ENCODE measurements around the gene DCAF8L2. TPM values are rescaled to one million over a fixed set of nuclear protein-coding genes. Genes with fewer than 3 reads are reported as not detected.

Gene DCAF8L2
- total RNA-seq, 1 experiment from 2014 or later, result not detected

DNA sequence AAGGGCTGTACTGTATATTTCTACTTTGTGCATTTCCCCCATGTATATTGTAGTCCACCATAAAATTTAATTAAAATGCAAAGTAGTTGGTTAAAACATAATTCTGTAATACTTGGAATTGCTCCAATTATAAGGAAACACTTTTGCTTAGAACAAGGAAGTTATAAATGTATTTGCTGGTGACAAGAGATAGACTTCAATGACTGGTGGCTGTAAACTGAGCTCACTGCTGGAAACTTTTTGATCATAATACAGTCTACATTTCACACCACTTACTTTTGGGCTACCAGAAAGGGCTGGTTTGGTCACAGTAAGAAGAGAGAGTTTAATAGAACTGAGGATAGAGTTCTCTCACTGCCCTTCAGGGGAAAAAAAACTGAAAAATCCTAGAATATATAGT, 32.7 kb downstream of the DCAF8L2 start:
- Histone ChIP-seq H3K4me2 (ENCODE audit: low read length) (no peak overlapping the region), H3F3A (ENCODE audit: low read length, unreplicated experiment) (no peaks in the 10 kb centered on the region), H3K27ac (ENCODE audit: low read length) (no peak overlapping the region), H3K4me1 (ENCODE audit: insufficient read depth, low read length) (no peaks in the 10 kb centered on the region), H3K9me2 (replicated peaks; ENCODE audit: low read length) (no peaks in the 10 kb centered on the region), H3K4me3 (ENCODE audit: low read length) (no peak overlapping the region), H3K36me3 (ENCODE audit: low read depth, low read length) (no peaks in the 10 kb centered on the region), H3K79me2 (ENCODE audit: low read length) (no peaks in the 10 kb centered on the region), H4K20me1 (ENCODE audit: low read length) (no peaks in the 10 kb centered on the region), H2AFZ (ENCODE audit: low read length) (no peak overlapping the region), H3K9ac (ENCODE audit: low read length) (no peak overlapping the region), H3K27me3 (ENCODE audit: low read length) (no peaks in the 10 kb centered on the region), H3K9me3 (ENCODE audit: low read length) (no peaks in the 10 kb centered on the region)
- TF ChIP-seq, protein P1, sequence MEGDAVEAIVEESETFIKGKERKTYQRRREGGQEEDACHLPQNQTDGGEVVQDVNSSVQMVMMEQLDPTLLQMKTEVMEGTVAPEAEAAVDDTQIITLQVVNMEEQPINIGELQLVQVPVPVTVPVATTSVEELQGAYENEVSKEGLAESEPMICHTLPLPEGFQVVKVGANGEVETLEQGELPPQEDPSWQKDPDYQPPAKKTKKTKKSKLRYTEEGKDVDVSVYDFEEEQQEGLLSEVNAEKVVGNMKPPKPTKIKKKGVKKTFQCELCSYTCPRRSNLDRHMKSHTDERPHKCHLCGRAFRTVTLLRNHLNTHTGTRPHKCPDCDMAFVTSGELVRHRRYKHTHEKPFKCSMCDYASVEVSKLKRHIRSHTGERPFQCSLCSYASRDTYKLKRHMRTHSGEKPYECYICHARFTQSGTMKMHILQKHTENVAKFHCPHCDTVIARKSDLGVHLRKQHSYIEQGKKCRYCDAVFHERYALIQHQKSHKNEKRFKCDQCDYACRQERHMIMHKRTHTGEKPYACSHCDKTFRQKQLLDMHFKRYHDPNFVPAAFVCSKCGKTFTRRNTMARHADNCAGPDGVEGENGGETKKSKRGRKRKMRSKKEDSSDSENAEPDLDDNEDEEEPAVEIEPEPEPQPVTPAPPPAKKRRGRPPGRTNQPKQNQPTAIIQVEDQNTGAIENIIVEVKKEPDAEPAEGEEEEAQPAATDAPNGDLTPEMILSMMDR (conservative IDR thresholded peaks at IDR 0.05; ENCODE audit: low read depth, low read length), result no peak
- TF ChIP-seq EZH2 (IDR thresholded peaks at IDR 0.05; ENCODE audit: low read length, unreplicated experiment) (no peak), EZH2phosphoT487 (IDR thresholded peaks at IDR 0.05; ENCODE audit: borderline replicate concordance, low read length) (no peak)
- intact Hi-C loops (cut with micrococcal nuclease), result no loop called here
- POLR2A ChIA-PET (ENCODE audit: unreplicated experiment), result no interaction called here
- DNase-seq (no peak), ATAC-seq (no peak)
- CTCF ChIA-PET, result no interaction called here
- no TSS peak for BruUV-seq (replicated peaks)

DNA sequence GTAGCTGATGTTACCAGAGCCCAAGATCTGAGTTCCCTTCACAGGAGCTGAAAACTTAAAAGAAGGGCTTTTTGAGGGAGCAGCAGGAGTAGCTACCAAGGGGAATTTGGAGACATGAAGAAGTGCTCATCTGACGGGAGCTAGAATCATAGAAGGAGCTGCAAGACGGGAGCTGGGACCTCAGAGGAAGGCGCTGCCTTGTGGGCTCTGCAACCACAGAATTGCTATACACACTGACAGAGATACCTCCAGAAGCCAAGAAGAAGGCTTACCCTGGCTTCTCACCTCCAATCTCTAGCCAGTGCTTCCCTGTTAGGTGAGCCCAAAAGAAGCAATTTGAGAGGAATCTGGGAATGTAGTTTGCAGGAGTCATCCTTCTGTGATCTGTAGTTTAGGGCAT, 35.9 kb downstream of the DCAF8L2 start:
- H2AFZ ChIP-seq (ENCODE audit: low read length), result no peak overlapping the region
- no peaks in the 10 kb centered on the region for H3F3A ChIP-seq (ENCODE audit: low read length, unreplicated experiment)
- TF ChIP-seq EZH2phosphoT487 (IDR thresholded peaks at IDR 0.05; ENCODE audit: borderline replicate concordance, low read length), result no peak
- TF ChIP-seq, protein P1 (conservative IDR thresholded peaks at IDR 0.05; ENCODE audit: low read depth, low read length), result no peak
- no peak for TF ChIP-seq EZH2 (IDR thresholded peaks at IDR 0.05; ENCODE audit: low read length, unreplicated experiment)
- H3K79me2 ChIP-seq (ENCODE audit: low read length), result no peaks in the 10 kb centered on the region
- H3K4me3 ChIP-seq (ENCODE audit: low read length), result no peak overlapping the region
- no peaks in the 10 kb centered on the region for H3K27me3 ChIP-seq (ENCODE audit: low read length)
- BruUV-seq (replicated peaks), result no TSS peak
- CTCF ChIA-PET, result no interaction called here
- H3K36me3 ChIP-seq (ENCODE audit: low read depth, low read length), result no peaks in the 10 kb centered on the region
- intact Hi-C loops (cut with micrococcal nuclease), result no loop called here
- no peaks in the 10 kb centered on the region for H3K9me2 ChIP-seq (replicated peaks; ENCODE audit: low read length)
- no peaks in the 10 kb centered on the region for H3K9me3 ChIP-seq (ENCODE audit: low read length)
- no peak overlapping the region for H3K9ac ChIP-seq (ENCODE audit: low read length)
- ATAC-seq (no peak), DNase-seq (no peak)
- no peaks in the 10 kb centered on the region for H3K4me1 ChIP-seq (ENCODE audit: insufficient read depth, low read length)
- H4K20me1 ChIP-seq (ENCODE audit: low read length), result no peaks in the 10 kb centered on the region
- POLR2A ChIA-PET (ENCODE audit: unreplicated experiment), result no interaction called here
- no peak overlapping the region for H3K4me2 ChIP-seq (ENCODE audit: low read length)
- H3K27ac ChIP-seq (ENCODE audit: low read length), result no peak overlapping the region

DNA sequence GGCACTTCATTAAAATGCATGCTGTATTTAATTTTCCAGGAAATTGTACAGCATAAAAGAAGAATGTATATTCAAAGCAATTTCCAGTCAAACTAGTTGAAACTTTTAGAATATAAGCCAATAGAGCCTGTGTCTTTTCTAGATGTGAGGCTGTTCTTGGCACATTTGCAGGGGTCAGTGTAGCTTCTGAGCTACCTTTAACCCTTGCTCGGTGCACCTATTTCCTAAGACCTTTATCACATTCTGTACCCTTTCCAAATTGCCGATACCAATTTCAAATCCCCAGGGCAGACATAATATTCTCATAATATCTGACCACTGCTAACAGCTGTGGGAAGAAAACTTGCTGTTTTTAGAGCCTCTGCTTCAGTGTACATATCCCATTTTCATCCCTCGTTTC, 43.2 kb downstream of the DCAF8L2 start:
- DNase-seq (no peak), ATAC-seq (no peak)
- no peak overlapping the region for H3K9ac ChIP-seq (ENCODE audit: low read length)
- H3K27me3 ChIP-seq (ENCODE audit: low read length), result no peaks in the 10 kb centered on the region
- H3F3A ChIP-seq (ENCODE audit: low read length, unreplicated experiment), result no peaks in the 10 kb centered on the region
- H3K36me3 ChIP-seq (ENCODE audit: low read depth, low read length), result no peaks in the 10 kb centered on the region
- no peak overlapping the region for H3K4me3 ChIP-seq (ENCODE audit: low read length)
- H3K9me3 ChIP-seq (ENCODE audit: low read length), result no peaks in the 10 kb centered on the region
- intact Hi-C loops (cut with micrococcal nuclease), result no loop called here
- no peak overlapping the region for H3K27ac ChIP-seq (ENCODE audit: low read length)
- no peaks in the 10 kb centered on the region for H3K9me2 ChIP-seq (replicated peaks; ENCODE audit: low read length)
- H3K4me2 ChIP-seq (ENCODE audit: low read length), result no peak overlapping the region
- POLR2A ChIA-PET (ENCODE audit: unreplicated experiment), result no interaction called here
- CTCF ChIA-PET, result no interaction called here
- H2AFZ ChIP-seq (ENCODE audit: low read length), result no peak overlapping the region
- TF ChIP-seq EZH2phosphoT487 (IDR thresholded peaks at IDR 0.05; ENCODE audit: borderline replicate concordance, low read length), result no peak
- TF ChIP-seq, protein P1 (conservative IDR thresholded peaks at IDR 0.05; ENCODE audit: low read depth, low read length), result no peak
- no peak for TF ChIP-seq EZH2 (IDR thresholded peaks at IDR 0.05; ENCODE audit: low read length, unreplicated experiment)
- no peaks in the 10 kb centered on the region for H3K79me2 ChIP-seq (ENCODE audit: low read length)
- H3K4me1 ChIP-seq (ENCODE audit: insufficient read depth, low read length), result no peaks in the 10 kb centered on the region
- no peaks in the 10 kb centered on the region for H4K20me1 ChIP-seq (ENCODE audit: low read length)
- no TSS peak for BruUV-seq (replicated peaks)
